ENCODE results near the gene AGO4. TPM values are rescaled to one million over a fixed set of nuclear protein-coding genes. Genes with fewer than 3 reads are reported as not detected.
"Not testable (repeated sequence)": the region's sequence is repeated elsewhere in the genome, so short reads cannot be mapped to it uniquely, and the experiment has no call there.

AGO4 gene
- polyA plus RNA-seq, 2 of the 4 experiments (the other 2 are of a cell fraction), result 3.1 to 4.7 TPM

GRCh38 chr1:35866991-35867390 is 59.2 kb downstream of the AGO4 start:
- FAIRE-seq, result no peak
- Histone ChIP-seq H3K4me1 (no peaks in the 10 kb centered on the region), H3K4me2 (no peak overlapping the region), H3K9me3 (no peaks in the 10 kb centered on the region), H3K4me3 (no peak overlapping the region), H3K27ac (no peak overlapping the region)
- no peak for ATAC-seq
- TF ChIP-seq MAFK (IDR thresholded peaks at IDR 0.05; ENCODE audit: partially characterized antibody) (no peak), SMC3 (IDR thresholded peaks at IDR 0.05) (no peak), PBX3 (IDR thresholded peaks at IDR 0.05) (no peak), FOSB (CRISPR knock-in tag; IDR thresholded peaks at IDR 0.05) (no peak), CEBPB (IDR thresholded peaks at IDR 0.05) (no peak), EHMT2 (IDR thresholded peaks at IDR 0.05; ENCODE audit: low read depth) (no peak), MAX (IDR thresholded peaks at IDR 0.05) (no peak), RNF2 (IDR thresholded peaks at IDR 0.05; ENCODE audit: borderline replicate concordance, low read depth) (no peak), ZNF302 (CRISPR knock-in tag; IDR thresholded peaks at IDR 0.05) (no peak), TP53 (CRISPR knock-in tag; IDR thresholded peaks at IDR 0.05) (no peak), JUNB (IDR thresholded peaks at IDR 0.05) (no peak), CHD2 (IDR thresholded peaks at IDR 0.05; ENCODE audit: low read length, partially characterized antibody) (no peak), HOXA7 (CRISPR knock-in tag; IDR thresholded peaks at IDR 0.05) (no peak), CBX2 (IDR thresholded peaks at IDR 0.05; ENCODE audit: borderline replicate concordance, low read depth) (no peak), BHLHE40 (IDR thresholded peaks at IDR 0.05; ENCODE audit: low read depth, low read length) (no peak), RAD21 (conservative IDR thresholded peaks at IDR 0.05 in 1 of 2, IDR thresholded peaks at IDR 0.05 in 1 of 2) (no peak), EHF (CRISPR knock-in tag; IDR thresholded peaks at IDR 0.05) (no peak)
- CTCF ChIA-PET, result no interaction called here
- POLR2A ChIA-PET, result no interaction called here
- WGBS (ENCODE audit: missing lambda C conversion rate), result 95% methylated on average over 3 of the region's 3 CpGs
- DNase-seq (ENCODE audit: low read depth in 1 of 2, low spot score in 1 of 2), result no peak

- DNase-seq (ENCODE audit: low read depth in 1 of 2, low spot score in 1 of 2); ATAC-seq; H3K4me3 ChIP-seq; H3K27ac ChIP-seq; H3K9me3 ChIP-seq; H3K4me2 ChIP-seq; H3K4me1 ChIP-seq; FAIRE-seq; POLR2A ChIA-PET: not testable (repeated sequence)
- CTCF ChIA-PET, result interaction anchor here (0.6 to 0.7 kb wide), 2 partner anchors 33 to 36 kb away, joined by 3 read pairs; no protein-coding TSS in a partner anchor
- 84% methylated on average over 34 of the region's 34 CpGs for WGBS (ENCODE audit: missing lambda C conversion rate)
Observed at GRCh38 chr1:35869245-35869950, 61.6 kb downstream of the AGO4 start.

DNA sequence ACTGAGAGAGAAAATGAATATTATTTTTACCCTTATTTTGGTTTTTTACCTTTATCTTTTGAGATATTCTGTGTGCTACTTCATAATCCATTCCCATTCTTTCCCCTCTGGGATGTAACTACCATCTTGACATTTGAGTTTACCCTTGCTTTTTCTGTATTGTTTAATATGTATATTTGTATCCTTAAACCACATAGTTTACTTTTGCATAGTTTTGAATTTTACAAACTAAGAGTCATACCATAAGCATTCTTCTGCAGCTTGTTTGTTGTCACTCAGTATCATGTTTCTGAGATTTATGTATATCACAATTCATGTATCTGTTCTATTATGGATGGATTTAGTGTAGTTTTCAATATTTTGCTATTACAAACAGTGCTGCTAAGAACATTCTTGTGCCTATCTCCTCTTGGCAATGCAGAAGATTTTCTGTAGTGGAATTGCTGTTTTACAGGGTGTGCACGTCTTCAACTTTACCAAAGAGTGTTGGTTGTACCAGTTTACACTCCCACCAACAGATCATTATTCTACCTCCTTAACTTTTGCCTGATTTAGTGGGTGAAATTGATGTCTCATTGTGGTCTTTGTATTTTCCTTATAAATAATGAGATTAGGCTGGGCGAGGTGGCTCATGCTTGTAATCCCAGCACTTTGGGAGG is 63.0 kb downstream of the AGO4 start:
- DNase-seq (ENCODE audit: low read depth in 1 of 2, low spot score in 1 of 2), result no peak
- Histone ChIP-seq H3K4me3 (no peak overlapping the region), H3K4me2 (no peak overlapping the region), H3K27ac (no peak overlapping the region), H3K4me1 (no peaks in the 10 kb centered on the region), H3K9me3 (no peaks in the 10 kb centered on the region)
- no peak for ATAC-seq
- CTCF ChIA-PET, result no interaction called here
- FAIRE-seq, result no peak
- TF ChIP-seq RFX5 (IDR thresholded peaks at IDR 0.05) (no peak), HOXA7 (CRISPR knock-in tag; IDR thresholded peaks at IDR 0.05) (no peak), ZC3H11A (IDR thresholded peaks at IDR 0.05) (no peak), FOXS1 (CRISPR knock-in tag; IDR thresholded peaks at IDR 0.05) (no peak), PHF8 (IDR thresholded peaks at IDR 0.05; ENCODE audit: borderline replicate concordance, low read depth) (no peak), RCOR1 (IDR thresholded peaks at IDR 0.05; ENCODE audit: low read depth, low read length) (no peak)
- POLR2A ChIA-PET, result no interaction called here
- WGBS (ENCODE audit: missing lambda C conversion rate), result 51% methylated on average over 2 of the region's 2 CpGs

All from A549 (cell line).